ENCODE measurements around the gene TFPI. TPM values are rescaled to one million over a fixed set of nuclear protein-coding genes. Genes with fewer than 3 reads are reported as not detected.
A peak's percentile ranks its signal among the peaks of the same experiment; 100 is the strongest.
"Not testable (repeated sequence)": the region's sequence is repeated elsewhere in the genome, so short reads cannot be mapped to it uniquely, and the experiment has no call there.

The TFPI gene
- total RNA-seq, 2 donors from 2014 or later = 8.8 to 23.4 TPM

GRCh38 chr2:187543488-187543887 lies 10.7 kb downstream of the TFPI start:
- no peaks in the 10 kb centered on the region for H3K36me3 ChIP-seq
- no peak for TF ChIP-seq CTCF (IDR thresholded peaks at IDR 0.05)
- H3K4me3 ChIP-seq = no peak overlapping the region
- intact Hi-C loops (cut with DNase I) = no loop called here
- H3K27me3 ChIP-seq = no peaks in the 10 kb centered on the region
- H3K9ac ChIP-seq (ENCODE audit: low read depth in 2 of 2, low read length in 2 of 2) = no peak overlapping the region
- H3K27ac ChIP-seq = no peak overlapping the region
- H3K9me3 ChIP-seq = no peaks in the 10 kb centered on the region
- no peak for DNase-seq
- no peaks in the 10 kb centered on the region for H3K4me1 ChIP-seq

DNA sequence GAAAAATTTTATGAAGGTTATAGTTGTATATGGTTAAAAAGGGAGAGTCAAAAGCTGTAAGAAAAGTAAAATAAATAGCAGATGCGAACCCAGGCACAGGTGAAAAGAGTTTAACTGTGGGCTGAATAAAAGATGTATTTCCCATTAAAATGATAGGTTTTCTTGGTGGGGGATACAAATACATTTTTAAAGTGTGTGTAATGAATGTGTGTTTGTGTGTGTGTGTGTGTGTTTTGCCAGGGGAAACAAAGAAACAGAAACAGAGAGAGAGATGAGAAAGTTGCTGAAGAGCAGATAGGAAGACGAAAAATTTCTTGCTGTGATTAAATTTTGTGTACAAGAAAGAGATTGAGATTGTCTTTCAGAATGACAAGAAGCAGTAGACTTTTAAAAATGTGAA lies 12.1 kb downstream of the TFPI start:
- H3K4me1 ChIP-seq = no peaks in the 10 kb centered on the region
- H3K27ac ChIP-seq = no peak overlapping the region
- no peak for TF ChIP-seq CTCF (IDR thresholded peaks at IDR 0.05)
- no peaks in the 10 kb centered on the region for H3K27me3 ChIP-seq
- H3K9ac ChIP-seq (ENCODE audit: low read depth in 2 of 2, low read length in 2 of 2) = no peak overlapping the region
- intact Hi-C loops (cut with DNase I) = no loop called here
- DNase-seq = no peak
- no peaks in the 10 kb centered on the region for H3K9me3 ChIP-seq
- no peaks in the 10 kb centered on the region for H3K36me3 ChIP-seq
- H3K4me3 ChIP-seq = no peak overlapping the region

DNA sequence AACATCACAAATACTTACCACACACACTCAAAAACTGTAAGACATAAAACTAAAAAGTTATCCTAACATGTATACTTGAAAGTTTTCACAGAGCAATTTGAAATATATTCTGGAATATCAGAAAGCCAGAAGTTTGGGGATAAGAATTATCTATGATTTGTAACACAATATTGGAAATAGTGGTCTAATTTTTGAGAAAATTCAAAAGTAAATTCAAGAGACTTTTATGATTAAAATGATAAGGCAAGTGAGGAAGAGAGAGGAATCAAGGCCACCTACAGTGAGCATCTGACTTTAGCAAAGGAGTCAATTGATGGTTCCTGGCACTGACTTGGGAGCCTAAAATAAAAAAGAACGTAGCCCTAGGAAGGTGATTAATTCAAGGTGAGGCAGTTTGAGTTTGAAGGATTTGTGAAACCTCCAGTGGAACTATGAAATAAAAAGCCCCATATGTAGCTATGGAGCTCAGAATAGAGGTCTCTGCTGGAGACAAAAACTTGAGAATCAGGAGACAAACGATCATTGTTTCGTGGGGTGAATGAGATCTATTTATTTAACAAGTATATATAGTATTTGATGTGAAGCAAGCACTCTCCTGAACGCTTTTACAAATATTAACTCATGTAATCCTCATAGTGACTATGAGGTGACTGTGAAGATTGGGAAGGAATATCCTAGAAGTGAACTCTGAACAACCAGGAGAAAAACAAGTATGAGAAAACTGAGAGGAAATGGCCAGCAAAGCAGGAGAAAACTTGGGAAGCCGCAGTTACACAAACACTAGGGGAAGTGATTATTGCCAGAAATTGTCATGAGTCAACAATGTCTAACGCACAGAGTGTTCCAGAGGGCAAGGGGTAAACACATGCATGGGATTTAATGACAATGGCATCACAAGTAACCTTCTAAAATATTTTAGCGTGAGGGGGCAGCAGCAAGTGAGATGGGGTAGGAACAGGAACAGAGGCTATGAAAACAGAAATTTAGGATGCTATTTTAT lies 12.8 kb downstream of the TFPI start:
- Histone ChIP-seq H3K4me1 (no peaks in the 10 kb centered on the region), H3K27me3 (no peaks in the 10 kb centered on the region), H3K9ac (ENCODE audit: low read depth in 2 of 2, low read length in 2 of 2) (no peak overlapping the region), H3K36me3 (no peaks in the 10 kb centered on the region), H3K27ac (peak overlapping the region; percentile 4), H3K4me3 (no peak overlapping the region), H3K9me3 (no peaks in the 10 kb centered on the region)
- intact Hi-C loops (cut with DNase I) = no loop called here
- no peak for TF ChIP-seq CTCF (IDR thresholded peaks at IDR 0.05)
- DNase-seq = no peak

- intact Hi-C loops (cut with DNase I); H3K36me3 ChIP-seq; H3K27me3 ChIP-seq; H3K9me3 ChIP-seq; H3K4me3 ChIP-seq; DNase-seq; H3K27ac ChIP-seq; H3K4me1 ChIP-seq; H3K9ac ChIP-seq (ENCODE audit: low read depth in 2 of 2, low read length in 2 of 2): not testable (repeated sequence)
These were observed 16.0 kb downstream of the TFPI start for GRCh38 chr2:187538222-187538621.

GRCh38 chr2:187535381-187535780 lies 18.9 kb downstream of the TFPI start:
- H3K27ac ChIP-seq; DNase-seq; intact Hi-C loops (cut with DNase I); H3K9me3 ChIP-seq; H3K9ac ChIP-seq (ENCODE audit: low read depth in 2 of 2, low read length in 2 of 2); H3K4me3 ChIP-seq; H3K4me1 ChIP-seq; H3K27me3 ChIP-seq; H3K36me3 ChIP-seq: not testable (repeated sequence)

GRCh38 chr2:187532333-187533120 lies 21.7 kb downstream of the TFPI start:
- no peak overlapping the region for H3K27ac ChIP-seq
- H3K4me3 ChIP-seq = no peak overlapping the region
- no peak for TF ChIP-seq CTCF (IDR thresholded peaks at IDR 0.05)
- no peak for DNase-seq
- no peaks in the 10 kb centered on the region for H3K9me3 ChIP-seq
- no peak overlapping the region for H3K9ac ChIP-seq (ENCODE audit: low read depth in 2 of 2, low read length in 2 of 2)
- no peaks in the 10 kb centered on the region for H3K4me1 ChIP-seq
- no peaks in the 10 kb centered on the region for H3K27me3 ChIP-seq
- intact Hi-C loops (cut with DNase I) = no loop called here
- H3K36me3 ChIP-seq = no peaks in the 10 kb centered on the region
